ENCODE results near the gene POU6F1. TPM values are rescaled to one million over a fixed set of nuclear protein-coding genes. Genes with fewer than 3 reads are reported as not detected.

Gene POU6F1
- total RNA-seq, 1 experiment from 2014 or later: 13.3 TPM

GRCh38 chr12:51247523-51248206, 29.8 kb upstream of the POU6F1 start:
- no peak overlapping the region for H4K91ac ChIP-seq (ENCODE audit: insufficient read length, low read depth, low read length)
- no peak overlapping the region for H2BK12ac ChIP-seq (ENCODE audit: insufficient read length, low read depth, low read length)
- H2BK5ac ChIP-seq (ENCODE audit: insufficient read length, low read length): no peak overlapping the region
- H2BK120ac ChIP-seq (ENCODE audit: low read depth, low read length, poor library complexity, severe bottlenecking): no peak overlapping the region
- no peak overlapping the region for H2BK15ac ChIP-seq (ENCODE audit: low read depth, low read length)
- no peak overlapping the region for H3T11ph ChIP-seq (ENCODE audit: low read length)
- Mint-ChIP-seq H3K36me3 (ENCODE audit: insufficient read depth in 1 of 3, low read depth in 3 of 3) (peaks cover 8 to 23% (median 15%) of the 10 kb centered on the region in 3 experiments; a peak in 6 of 7 replicates), H3K4me3 (peak overlapping the region; percentile 22 to 69), H3K27ac (peak overlapping the region; percentile 91 to 96 (median 94)), H3K27me3 (ENCODE audit: low read depth) (no peaks in the 10 kb centered on the region), H3K9me3 (no peaks in the 10 kb centered on the region), H3K4me1 (peaks cover 31 to 32% of the 10 kb centered on the region in 2 experiments)
- no peak overlapping the region for H3K9ac ChIP-seq (ENCODE audit: extremely low read depth, insufficient read length, low read length)
- H3K4ac ChIP-seq (ENCODE audit: low read depth, low read length): no peak overlapping the region
- no peaks in the 10 kb centered on the region for H3K27me3 ChIP-seq (ENCODE audit: insufficient read depth, low read length)
- H3K79me2 ChIP-seq (ENCODE audit: insufficient read depth, low read length): no peaks in the 10 kb centered on the region
- H3K9me3 ChIP-seq (ENCODE audit: control insufficient read depth, low read depth, low read length): no peaks in the 10 kb centered on the region
- H2BK20ac ChIP-seq (ENCODE audit: low read depth, low read length, poor library complexity, severe bottlenecking): no peak overlapping the region
- peak; percentile 54 for DNase-seq
- H3K4me1 ChIP-seq (ENCODE audit: insufficient read depth, low read length): peaks cover 7% of the 10 kb centered on the region; the same call in 1 of the 2 replicates
- H4K20me1 ChIP-seq (ENCODE audit: control insufficient read depth, insufficient read depth, insufficient read length): no peaks in the 10 kb centered on the region
- H3K4me2 ChIP-seq (ENCODE audit: insufficient read depth, insufficient read length, low read length): peak overlapping the region; percentile 24
- H3K18ac ChIP-seq (ENCODE audit: insufficient read length, low read depth, low read length): no peak overlapping the region
- TF ChIP-seq CTCF (conservative IDR thresholded peaks at IDR 0.05): no peak
- no CpG with 5 or more reads among the region's 14 CpGs for WGBS (ENCODE audit: extremely low coverage, insufficient read length, low lambda C conversion rate)
- no peak overlapping the region for H3K56ac ChIP-seq (ENCODE audit: insufficient read length, low read depth, low read length)
- H2AFZ ChIP-seq (ENCODE audit: low read length): no peak overlapping the region
- H4K5ac ChIP-seq (ENCODE audit: insufficient read length, low read depth, low read length): no peak overlapping the region
- H4K8ac ChIP-seq (replicated peaks; ENCODE audit: insufficient read length, low read depth, low read length): no peak overlapping the region
- no peak overlapping the region for H3K27ac ChIP-seq (ENCODE audit: insufficient read length, low read depth, low read length)
- H3K23ac ChIP-seq (ENCODE audit: insufficient read length, low read depth, low read length): no peak overlapping the region
- H3K79me1 ChIP-seq (ENCODE audit: insufficient read depth, low read depth, low read length, poor library complexity, severe bottlenecking): no peaks in the 10 kb centered on the region
- H3K23me2 ChIP-seq (ENCODE audit: insufficient read length, low read depth, low read length, poor library complexity, severe bottlenecking): no peaks in the 10 kb centered on the region
- no peak overlapping the region; the same call in 1 of the 2 replicates for H3K14ac ChIP-seq (ENCODE audit: insufficient read depth, low read length)
- H2AK5ac ChIP-seq (ENCODE audit: insufficient read length, low read length): no peak overlapping the region

All from H9 (cell line).